Posterior vena cava (tissue), 2 donors: ENCODE results near the gene AK8. TPM values are rescaled to one million over a fixed set of nuclear protein-coding genes. Genes with fewer than 3 reads are reported as not detected.
A peak's percentile ranks its signal among the peaks of the same experiment; 100 is the strongest.

Source experiments
- DNase-seq: peaks from one replicate; pipeline ENCODE4 v3.0.0-alpha.2; 2020; ENCODE audit warnings: low spot score
- intact Hi-C, 2 donors: fragments of 100-400 bp; cut with DNase I; formaldehyde crosslinking; loops; one replicate each; pipeline versions ENCODE4 v1.14.1 to v1.14.2; 2022 to 2023
- total RNA-seq, 2 donors: library from RNA; stranded (reverse); fragmentation: NEBNext Ultra II Directional; extraction: Animal tissue kit (Norgen Biotek cat#: 25700); gene quantifications; one replicate each; pipeline ENCODE4 v1.2.1, GENCODE V29; 2021
- donor health status: DM: yes; HTN: yes; CAD: no.
- donor health status: DM: yes; HTN: yes; CAD: no.

Gene AK8
- total RNA-seq, 2 donors from 2014 or later: 0.24 to 1.3 TPM

DNA sequence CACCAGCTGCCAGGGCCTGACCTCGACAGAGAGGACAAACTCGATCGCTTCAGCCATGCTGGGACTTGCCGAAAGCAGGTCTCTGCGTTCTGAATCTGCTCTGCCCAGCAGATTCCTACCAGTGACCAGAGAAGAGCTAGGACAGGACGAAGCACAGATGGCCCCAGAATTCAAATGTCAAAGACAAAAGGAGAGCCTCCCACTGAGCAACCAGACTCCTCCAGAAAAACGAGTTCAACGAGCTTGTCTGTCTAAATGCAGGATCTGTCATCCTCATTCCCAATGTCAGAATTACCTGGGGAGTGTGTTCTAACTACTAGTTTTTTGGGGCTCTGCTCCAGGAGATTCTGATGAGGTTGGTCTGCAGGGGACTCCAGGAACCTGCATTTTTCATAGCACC, 13.4 kb downstream of the AK8 start:
- no peak for DNase-seq
- intact Hi-C loops: no loop called here

DNA sequence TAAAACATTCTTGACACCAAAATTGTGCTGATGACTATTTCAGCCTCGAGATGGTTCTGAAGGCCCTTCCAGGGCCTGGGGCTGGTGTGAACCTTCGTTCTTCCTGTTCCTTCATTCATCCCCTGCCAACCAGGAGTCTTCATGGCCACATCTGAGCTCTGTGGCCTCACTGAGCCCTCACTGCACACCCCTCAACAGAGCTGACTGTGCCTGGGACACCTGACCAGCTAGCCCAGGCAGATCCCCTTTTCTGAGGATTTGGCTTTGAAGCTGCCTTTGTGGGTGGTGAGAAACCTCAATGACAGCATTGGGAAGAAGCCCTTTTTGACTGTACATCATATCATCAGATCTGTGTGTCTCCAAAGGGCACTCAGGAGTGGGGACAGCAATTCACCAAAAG, 13.8 kb downstream of the AK8 start:
- DNase-seq: no peak
- intact Hi-C loops: no loop called here

DNA sequence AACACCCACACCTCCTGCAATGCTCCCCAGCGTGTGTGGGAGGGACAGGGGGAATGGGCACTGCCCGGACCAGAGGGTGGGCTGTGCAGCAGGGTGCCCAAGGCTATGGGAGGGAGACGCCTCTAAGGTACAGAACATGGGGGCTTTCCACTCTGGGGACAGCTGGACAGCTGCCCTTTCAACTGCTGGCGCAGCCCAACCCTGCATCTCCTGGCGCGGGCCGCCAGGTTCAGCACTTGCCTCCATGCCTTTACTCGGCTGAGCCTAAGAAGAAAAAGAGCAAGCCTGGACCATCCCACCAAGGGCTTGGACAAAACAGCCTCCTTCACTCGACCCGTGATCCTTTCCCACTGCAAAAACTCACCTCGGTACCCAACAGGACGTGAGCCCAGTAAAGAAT, 15.0 kb downstream of the AK8 start:
- intact Hi-C loops: no loop called here
- no peak for DNase-seq

DNA sequence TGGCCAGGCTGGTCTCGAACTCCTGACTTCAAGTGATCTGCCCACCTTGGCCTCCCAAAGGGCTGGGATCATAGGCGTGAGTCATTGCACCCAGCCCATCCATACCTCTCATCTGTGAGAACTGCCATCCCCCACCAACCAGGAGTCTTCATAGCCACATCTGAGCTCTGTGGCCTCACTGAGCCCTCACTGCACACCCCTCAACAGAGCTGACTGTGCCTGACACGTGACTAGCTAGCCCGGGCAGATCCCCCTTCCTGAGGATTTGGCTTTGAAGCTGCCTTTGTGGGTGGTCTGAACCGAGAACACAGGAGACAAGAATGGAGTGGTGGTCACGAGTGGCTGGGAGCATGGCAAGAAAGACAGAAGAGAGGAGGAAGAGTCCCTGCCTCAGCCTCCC, 15.6 kb downstream of the AK8 start:
- intact Hi-C loops: no loop called here
- no peak for DNase-seq

DNA sequence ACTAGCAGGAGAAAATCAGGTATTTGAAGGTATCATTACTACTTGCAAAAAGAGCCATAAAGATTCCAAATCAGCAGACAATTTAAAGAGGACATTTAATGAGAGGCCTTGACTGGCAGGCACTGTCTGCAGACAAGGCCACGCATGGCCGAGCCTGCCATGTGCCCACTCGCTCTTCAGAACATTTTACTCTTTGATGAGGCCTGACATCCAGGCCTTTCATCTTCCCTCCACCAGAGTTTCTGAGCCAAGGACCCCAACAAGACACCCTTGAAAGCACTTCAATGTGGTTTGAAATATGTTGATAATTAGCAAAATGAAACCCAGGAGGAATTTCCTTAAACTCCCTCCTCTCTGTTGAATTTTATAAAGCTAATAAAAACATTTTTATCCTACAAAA, 16.4 kb downstream of the AK8 start:
- DNase-seq: no peak
- intact Hi-C loops: no loop called here

DNA sequence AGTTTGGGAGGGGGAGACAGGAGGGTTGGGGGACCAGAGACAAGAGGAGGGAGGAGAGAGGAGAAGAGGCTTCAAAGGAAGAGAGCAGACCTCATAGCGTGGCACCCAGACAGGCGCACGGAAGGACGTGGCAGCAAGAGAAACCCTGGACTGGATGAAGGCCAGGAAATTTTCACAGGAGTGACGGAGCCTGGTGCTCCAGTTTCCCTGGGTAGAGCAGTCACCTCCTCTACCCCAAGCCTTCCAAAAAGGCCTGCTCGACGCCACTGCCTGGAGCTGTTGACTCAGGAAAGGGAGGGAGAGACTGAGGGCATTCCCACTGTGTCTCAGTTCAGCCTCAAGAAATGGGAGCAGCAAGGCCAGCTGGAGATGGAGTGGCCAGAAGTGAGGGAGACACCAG, 19.3 kb downstream of the AK8 start:
- DNase-seq: no peak
- intact Hi-C loops: no loop called here

DNA sequence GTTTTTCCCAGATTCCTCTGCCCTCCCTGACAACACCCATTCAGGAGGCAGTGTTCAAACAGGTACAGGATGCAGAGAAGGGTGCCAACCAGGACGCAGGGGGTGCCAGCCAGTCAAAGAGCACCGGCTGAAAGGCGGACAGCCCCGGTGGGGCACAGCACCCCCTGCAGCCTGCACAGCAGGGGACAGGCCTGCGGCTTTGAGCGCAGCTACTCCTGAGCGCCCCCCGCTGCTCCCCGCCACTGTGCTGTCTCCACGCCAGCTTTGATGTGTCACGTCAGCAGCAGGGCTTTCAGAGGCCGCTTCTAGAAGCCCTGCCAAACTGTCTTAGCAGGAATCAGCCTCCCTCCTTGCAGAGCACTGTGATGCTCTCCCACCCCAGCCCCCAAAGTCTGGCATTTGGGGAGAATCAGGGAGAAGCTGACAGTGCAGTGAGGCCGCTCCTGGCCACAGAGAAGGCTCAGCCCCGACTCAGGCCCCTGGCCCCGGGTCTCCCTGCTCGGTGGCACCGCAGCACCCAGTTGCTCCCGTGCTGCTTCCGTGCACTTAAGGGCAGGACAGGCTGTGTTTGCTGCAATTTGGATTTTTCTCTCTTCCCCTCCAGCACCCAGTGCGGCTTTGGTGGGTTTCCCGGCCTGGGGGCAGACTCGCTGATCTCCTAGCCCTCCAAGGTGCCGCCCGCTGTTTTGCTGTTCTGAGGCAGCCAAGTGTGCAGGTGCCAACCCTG, 20.3 kb downstream of the AK8 start:
- no peak for DNase-seq
- intact Hi-C loops: no loop called here

DNA sequence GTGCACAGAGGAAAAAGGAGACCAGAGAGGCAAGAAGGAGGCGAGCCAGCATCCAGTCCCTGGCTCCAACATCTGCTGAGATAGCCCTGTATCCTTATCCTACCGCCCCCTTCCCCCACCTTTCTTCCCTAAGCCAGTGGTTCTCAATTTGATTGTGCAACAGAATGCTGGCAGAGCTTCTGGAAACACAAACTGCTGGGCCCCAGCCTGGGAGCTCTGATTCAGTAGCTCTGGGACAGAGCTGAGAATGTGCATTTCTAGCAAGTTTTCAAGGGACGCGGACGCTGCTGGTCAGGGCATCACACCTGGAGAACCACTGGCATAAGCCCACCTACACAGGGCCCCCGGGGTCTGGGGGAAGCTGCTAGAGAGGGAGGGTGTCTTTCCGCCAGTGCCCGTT, 21.1 kb downstream of the AK8 start:
- intact Hi-C loops: no loop called here
- peak; percentile 85 for DNase-seq

DNA sequence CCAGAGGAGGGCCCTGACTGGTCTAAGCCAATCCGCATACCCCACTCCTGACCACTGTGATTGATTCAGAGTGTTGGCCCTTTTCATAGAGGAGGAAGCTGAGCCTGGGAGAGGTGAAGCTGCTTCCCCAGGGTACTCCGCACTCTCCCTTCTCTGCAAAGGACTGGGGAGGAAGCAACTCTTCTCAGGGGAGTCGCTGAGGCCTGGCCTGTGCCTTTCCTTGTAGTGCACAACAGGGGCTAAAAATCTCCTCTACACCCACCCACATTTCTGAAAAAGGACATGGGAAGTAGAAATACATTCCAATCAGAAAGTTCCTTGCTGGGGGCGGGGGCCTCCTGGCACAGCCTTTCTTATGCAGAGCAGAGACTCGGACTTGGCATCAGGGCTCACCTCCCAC, 22.2 kb downstream of the AK8 start:
- intact Hi-C loops: no loop called here
- DNase-seq: no peak

DNA sequence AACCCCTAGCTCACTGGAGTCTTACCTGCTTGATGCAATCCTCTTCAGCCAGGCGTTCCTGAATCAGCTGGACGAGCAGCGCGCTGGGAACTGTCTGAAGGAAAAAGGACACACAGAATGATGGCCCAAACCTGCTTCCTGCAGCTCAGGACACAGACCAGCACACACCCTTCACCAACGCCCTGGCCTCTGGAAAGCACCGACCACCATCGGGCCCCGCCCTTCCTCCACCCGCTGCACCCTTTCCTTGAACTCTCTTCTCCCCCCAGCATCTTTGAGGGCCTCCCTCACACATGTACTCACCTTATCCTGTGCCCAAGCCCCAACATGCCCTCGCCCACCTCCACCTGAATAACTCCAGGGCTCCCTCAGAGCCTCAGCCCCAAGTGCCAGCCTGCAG, 23.3 kb downstream of the AK8 start:
- DNase-seq: no peak
- intact Hi-C loops: no loop called here

DNA sequence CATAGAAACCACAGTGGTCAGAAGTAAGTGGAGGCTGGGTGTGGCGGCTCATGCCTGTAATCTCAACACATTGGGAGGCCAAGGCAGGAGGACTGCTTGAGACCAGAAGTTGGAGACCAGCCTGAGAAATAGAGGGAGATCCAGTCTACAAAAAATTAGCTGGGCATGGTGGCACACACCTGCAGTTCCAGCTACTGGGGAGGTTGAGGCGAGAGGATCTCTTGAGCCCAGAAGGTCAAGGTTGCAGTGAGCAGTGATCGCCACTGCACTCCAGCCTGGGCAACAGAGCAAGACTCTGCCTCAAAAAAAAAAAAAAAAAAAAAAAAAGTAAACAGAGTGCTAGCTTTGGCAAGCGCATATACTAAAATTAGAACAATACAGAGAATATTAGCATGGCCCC, 24.6 kb downstream of the AK8 start:
- DNase-seq: no peak
- intact Hi-C loops: no loop called here

DNA sequence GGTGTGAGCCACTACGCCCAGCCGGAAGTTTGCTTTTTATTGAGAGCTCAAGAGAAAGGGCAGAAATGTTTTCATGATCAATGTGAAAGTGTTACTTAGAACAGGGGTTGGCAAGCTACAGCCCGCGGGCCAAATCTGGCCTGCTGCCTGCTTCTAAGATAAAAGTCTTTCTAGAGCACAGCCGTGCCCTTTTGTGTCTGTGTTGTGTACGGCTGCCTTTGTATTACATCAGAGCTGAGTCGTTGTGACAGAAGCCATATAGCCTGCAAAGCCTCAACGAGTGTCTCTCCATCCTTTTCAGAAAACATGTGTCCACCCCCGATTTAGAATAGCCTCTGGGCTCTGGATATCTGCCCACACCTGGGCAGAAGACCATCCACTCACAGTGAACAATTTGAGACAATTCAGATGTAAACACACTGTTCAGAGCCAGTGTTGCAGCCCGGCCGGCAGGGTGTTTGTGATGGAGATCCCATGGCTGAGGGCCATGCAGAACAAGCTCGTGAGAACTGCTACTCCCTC, 28.8 kb downstream of the AK8 start:
- no peak for DNase-seq
- intact Hi-C loops: no loop called here

DNA sequence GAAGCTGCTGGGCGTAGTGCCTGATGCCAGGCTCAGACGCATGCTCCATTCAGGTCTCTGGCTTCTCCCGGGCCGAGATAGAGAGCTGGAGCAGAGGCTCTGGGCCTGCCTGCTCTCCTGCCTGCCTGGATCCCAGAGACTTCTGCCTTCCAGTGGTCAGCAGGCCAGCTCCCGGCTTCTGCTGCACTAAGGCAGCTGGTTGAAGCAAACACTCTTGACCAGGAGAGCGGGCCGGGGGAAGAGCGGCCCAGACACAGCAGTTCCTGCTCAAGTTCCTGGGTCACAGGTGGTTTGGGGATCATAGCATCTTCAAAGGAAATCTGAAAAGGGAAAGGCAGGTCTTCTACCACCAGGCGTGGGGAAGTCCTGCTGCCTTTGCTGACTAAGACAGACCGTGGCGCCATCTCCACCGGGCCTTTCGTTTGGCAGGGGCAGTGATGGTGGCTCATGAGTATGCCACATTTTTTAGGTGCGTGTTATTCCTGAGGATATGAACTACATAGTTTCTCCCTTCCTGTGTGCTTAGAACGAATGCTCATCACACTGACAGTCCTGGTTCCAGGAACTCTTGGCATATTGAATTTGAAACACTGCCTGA, 31.1 kb downstream of the AK8 start:
- intact Hi-C loops: no loop called here

DNA sequence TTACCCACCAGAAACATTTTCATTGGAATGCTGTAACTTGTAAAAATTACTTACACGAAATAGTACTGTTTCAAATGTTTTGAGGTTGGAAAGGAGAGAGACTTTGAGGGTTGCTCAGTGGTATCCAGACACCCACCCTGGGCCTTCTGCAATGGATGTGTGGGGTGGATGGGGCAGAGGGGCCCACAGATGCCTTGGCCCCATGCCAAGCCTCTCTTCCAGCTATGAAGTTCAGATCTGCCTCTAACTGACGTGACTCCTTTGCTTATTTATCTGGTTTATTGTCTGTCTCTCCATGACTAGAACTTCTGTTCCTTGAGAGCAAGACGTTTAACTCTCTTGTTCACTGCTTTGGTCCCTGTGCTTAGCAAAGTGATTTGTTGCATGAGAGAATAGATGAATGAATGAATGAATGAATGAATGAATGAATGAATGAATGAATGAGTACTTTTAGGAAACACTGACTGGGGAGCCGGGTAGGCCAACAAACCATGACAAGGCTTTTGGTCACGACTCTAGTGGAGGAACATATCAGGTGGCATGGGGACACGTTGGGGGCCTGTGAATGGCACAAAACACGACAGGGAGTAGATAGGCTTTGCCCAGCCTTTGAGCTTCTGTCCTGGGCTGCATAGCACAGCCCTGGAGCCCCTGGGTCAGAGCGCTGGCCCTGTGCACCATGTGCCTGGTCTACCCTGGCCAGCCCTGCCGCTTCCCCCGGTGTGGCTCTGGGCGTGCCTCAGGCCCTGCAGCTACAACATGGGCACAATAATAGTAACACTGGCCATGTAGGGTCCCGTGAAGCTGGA, 31.8 kb downstream of the AK8 start:
- DNase-seq: peak; percentile 14
- intact Hi-C loops: no loop called here

More for the DNA sequence above, 31.1 kb downstream of the AK8 start:
- DNase-seq: peak; percentile 70

DNA sequence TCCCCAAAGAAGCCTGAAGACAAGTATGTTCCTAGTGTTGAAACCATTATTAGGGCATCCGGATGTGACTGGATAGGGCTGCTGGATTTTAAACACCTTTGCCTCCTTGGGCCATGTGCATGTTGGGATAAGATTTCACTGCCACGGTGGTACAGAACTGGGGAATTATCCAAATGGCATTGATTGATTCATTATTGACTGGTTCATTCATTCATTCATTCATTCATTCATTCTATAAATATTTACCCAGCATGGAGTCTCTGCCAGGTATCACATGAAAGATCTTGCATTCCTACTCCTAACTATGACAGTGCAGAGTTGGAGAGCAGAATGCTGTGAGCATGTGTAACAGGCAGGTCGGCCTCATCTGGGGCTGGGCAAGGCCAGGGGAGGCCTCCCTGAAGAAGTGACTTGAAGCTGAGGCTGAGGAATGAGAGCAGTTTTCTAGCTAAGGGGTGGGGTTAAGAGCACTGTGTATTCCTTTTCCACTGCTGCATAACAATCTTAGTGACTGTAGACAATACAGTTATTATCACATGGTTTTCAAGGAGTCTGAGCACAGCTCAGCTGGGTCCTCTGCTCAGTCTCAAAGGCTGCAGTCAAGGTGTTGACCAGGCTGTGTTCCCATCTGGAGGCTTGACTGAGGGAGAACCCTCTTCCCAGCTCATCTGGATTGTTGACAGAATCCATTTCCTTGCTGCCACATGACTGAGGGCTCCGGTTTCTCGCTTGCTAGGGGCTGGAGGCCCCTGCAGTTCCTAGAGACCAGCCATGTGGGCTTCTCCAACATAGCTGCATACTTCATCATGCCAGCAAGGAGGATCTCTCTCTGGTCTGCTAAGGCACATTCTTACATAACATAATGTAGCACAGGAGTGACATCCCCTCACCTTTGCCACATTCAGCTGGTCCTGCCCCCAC, 35.7 kb downstream of the AK8 start:
- intact Hi-C loops: no loop called here
- peak; percentile 18 for DNase-seq

DNA sequence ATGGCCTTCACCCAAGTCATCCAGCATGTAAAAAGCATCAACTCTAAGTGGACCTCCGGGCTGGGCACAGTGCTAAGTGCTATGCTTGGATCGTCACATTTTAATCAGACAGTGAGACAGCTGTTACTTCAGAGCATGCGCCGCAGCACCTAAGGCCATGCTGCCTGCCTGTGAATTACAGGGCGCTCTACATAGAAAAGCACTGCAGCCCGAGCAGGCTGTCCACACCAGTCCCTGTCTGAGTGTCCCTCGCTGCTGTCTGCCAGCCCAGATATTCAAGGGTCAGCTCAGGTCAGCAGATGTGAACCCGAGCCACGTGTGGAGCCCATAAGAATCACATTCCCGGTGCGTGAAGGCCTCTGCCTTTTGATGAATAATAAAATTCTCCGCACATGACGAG, 37.1 kb downstream of the AK8 start:
- DNase-seq: no peak

DNA sequence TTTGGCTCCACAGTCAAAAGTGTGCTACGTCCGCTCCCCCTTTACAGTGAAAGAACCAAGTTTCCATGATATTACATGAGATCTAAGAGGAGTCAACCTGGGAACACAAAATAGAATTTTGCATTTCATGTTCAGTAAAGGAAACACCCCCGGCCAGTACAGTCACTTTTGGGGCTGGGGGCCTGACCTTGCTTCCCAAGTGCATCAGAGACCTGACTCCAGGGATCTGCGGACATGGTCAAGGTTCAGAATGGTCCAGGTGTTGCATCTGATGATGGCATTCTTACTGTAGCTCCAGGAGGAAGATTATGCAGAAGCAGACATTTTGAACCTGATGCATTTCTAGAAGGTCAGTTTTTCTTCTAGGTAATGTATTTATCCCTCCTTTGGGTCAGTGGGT, 39.8 kb downstream of the AK8 start:
- intact Hi-C loops: loop anchor here in 1 of 2 donors (10.0 kb wide), 1 partner anchor 57 kb away; no protein-coding TSS in a partner anchor
- DNase-seq: no peak

More for the DNA sequence above, 37.1 kb downstream of the AK8 start:
- intact Hi-C loops: no loop called here

DNA sequence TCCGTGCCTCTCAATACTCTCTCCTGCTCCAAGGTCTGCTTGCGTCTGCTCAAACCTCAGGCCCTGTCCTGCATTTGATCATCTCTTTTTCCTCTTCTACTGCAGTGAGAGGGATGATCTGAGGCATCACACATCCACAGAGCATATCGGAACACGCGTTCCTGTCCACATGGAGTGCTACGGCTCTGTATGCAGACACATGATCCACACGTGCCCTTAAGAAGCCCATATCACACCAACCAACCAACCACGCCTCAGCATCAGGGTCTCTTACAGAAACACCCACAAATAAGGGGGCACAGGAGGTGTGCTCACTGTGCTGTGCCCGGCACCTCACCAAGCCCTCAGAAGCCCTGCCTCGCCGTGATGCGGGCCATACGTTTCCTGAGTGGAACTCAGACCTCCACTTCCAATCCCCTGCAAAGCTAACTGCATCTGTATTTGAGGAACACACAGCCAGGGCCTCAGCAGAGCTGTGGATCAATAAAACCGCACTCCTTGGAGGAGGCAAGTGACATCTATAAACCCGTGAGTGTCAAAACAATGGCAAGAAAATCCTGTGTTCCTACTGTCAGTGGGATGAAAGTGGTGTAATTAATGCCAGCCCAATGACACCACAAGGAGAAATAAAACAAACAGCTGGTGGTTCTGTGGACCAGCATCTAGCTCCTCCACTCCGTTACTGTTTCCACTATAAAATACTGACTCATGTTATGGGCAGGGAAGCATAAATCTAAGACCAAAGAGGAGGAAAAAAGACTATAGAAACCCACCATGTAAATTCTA, 40.4 kb downstream of the AK8 start:
- intact Hi-C loops: loop anchor here in 1 of 2 donors (10.0 kb wide), 1 partner anchor 57 kb away; no protein-coding TSS in a partner anchor
- peak; percentile 12 for DNase-seq
